Ammon's horn (tissue), 1 donor: ENCODE results near the gene PDE4C.

ENCODE experiments used
- DNase-seq: peaks from one replicate; pipeline ENCODE4 v3.0.0-alpha.2; 2016; ENCODE audit warnings: low spot score

The PDE4C gene

GRCh38 chr19:18254546-18255503, 28.6 kb upstream of the PDE4C start:
- no peak for DNase-seq

GRCh38 chr19:18253716-18254115, 27.5 kb upstream of the PDE4C start:
- DNase-seq, result no peak

GRCh38 chr19:18253130-18253529, 26.9 kb upstream of the PDE4C start:
- DNase-seq, result no peak

- DNase-seq, result no peak
Observed at GRCh38 chr19:18252370-18252717, 26.1 kb upstream of the PDE4C start.

GRCh38 chr19:18251587-18252369, 25.5 kb upstream of the PDE4C start:
- peak; percentile 76 for DNase-seq

- no peak for DNase-seq
Observed at GRCh38 chr19:18249834-18250233, 23.6 kb upstream of the PDE4C start.

GRCh38 chr19:18245297-18245696, 19.1 kb upstream of the PDE4C start:
- no peak for DNase-seq

GRCh38 chr19:18239303-18239702, 13.1 kb upstream of the PDE4C start:
- no peak for DNase-seq

GRCh38 chr19:18234194-18234593, 8.0 kb upstream of the PDE4C start:
- no peak for DNase-seq

- DNase-seq, result peak; percentile 21
Observed at GRCh38 chr19:18233224-18233825, 7.1 kb upstream of the PDE4C start.

GRCh38 chr19:18232540-18233223, 6.4 kb upstream of the PDE4C start:
- no peak for DNase-seq

- no peak for DNase-seq
Observed at GRCh38 chr19:18231775-18232174, 5.5 kb upstream of the PDE4C start.

- no peak for DNase-seq
Observed at GRCh38 chr19:18230941-18231734, 4.9 kb upstream of the PDE4C start.

- DNase-seq, result no peak
Observed at GRCh38 chr19:18229915-18230314, 3.7 kb upstream of the PDE4C start.

- no peak for DNase-seq
Observed at GRCh38 chr19:18229474-18229873, 3.2 kb upstream of the PDE4C start.

- no peak for DNase-seq
Observed at GRCh38 chr19:18227781-18228271, 1.6 kb upstream of the PDE4C start.

GRCh38 chr19:18226956-18227780, 930 bp upstream of the PDE4C start:
- DNase-seq, result no peak

- no peak for DNase-seq
Observed at GRCh38 chr19:18225355-18225701, 910 bp downstream of the PDE4C start.

GRCh38 chr19:18224525-18225354, 1.5 kb downstream of the PDE4C start:
- DNase-seq, result peak; percentile 91
